Loucy (cell line): ENCODE results near the gene HEBP2.

Experiments
- H2AFZ ChIP-seq: fragments of 200-600 bp; sonication (generic); 2 replicates; pipeline ENCODE4 v1.6.0; 2016; ENCODE audit warnings: antibody characterized with exemption, mild to moderate bottlenecking, low read length, moderate library complexity
- H3F3A ChIP-seq: fragments of 200-600 bp; 2 replicates; pipeline ENCODE4 v1.6.0; 2016; ENCODE audit warnings: antibody characterized with exemption, low read depth, mild to moderate bottlenecking
- H3K27me3 ChIP-seq: fragments of 200-600 bp; sonication (generic); 2 replicates; pipeline ENCODE4 v1.6.1; 2014; ENCODE audit warnings: low read length, mild to moderate bottlenecking; ENCODE audit not compliant: insufficient read depth, poor library complexity, severe bottlenecking
- H3K36me3 ChIP-seq: fragments of 200-600 bp; sonication (generic); 2 replicates; pipeline ENCODE4 v1.6.1; 2016; ENCODE audit warnings: low read length; ENCODE audit not compliant: insufficient read depth
- H3K4me1 ChIP-seq: fragments of 200-600 bp; sonication (generic); 2 replicates; pipeline ENCODE4 v1.5.1; 2014; ENCODE audit warnings: low read length, mild to moderate bottlenecking; ENCODE audit not compliant: insufficient read depth, poor library complexity, severe bottlenecking
- H3K4me2 ChIP-seq: fragments of 200-600 bp; sonication (generic); 2 replicates; pipeline ENCODE4 v1.6.0; 2014; ENCODE audit warnings: antibody characterized with exemption, low read length, low read depth, mild to moderate bottlenecking; ENCODE audit not compliant: poor library complexity, severe bottlenecking
- H3K4me3 ChIP-seq: fragments of 200-600 bp; sonication (generic); 2 replicates; pipeline ENCODE4 v1.5.1; 2014; ENCODE audit warnings: low read length, mild to moderate bottlenecking, mixed read lengths; ENCODE audit not compliant: poor library complexity, severe bottlenecking
- H3K79me2 ChIP-seq: fragments of 200-600 bp; sonication (generic); 2 replicates; pipeline ENCODE4 v1.6.1; 2014; ENCODE audit warnings: low read length; ENCODE audit not compliant: insufficient read depth
- H3K9ac ChIP-seq: fragments of 200-600 bp; sonication (generic); 2 replicates; pipeline ENCODE4 v1.6.0; 2014; ENCODE audit warnings: mild to moderate bottlenecking, low read depth, low read length, moderate library complexity; ENCODE audit not compliant: poor library complexity, severe bottlenecking
- H3K9me2 ChIP-seq: fragments of 200-600 bp; sonication (generic); replicated peaks from 2 replicates; pipeline ENCODE4 v1.6.1; 2016; ENCODE audit warnings: low read depth, low read length, mixed read lengths
- H3K9me3 ChIP-seq: fragments of 200-600 bp; sonication (generic); 2 replicates; pipeline ENCODE4 v1.6.1; 2014; ENCODE audit warnings: mild to moderate bottlenecking, antibody characterized with exemption, low read length, low read depth; ENCODE audit not compliant: insufficient read depth
- H4K20me1 ChIP-seq: fragments of 200-600 bp; sonication (generic); 2 replicates; pipeline ENCODE4 v1.6.0; 2014; ENCODE audit warnings: antibody characterized with exemption, low read length, mild to moderate bottlenecking; ENCODE audit not compliant: insufficient read depth, poor library complexity, severe bottlenecking
- CTCF ChIP-seq: fragments of 200-600 bp; sonication (generic); conservative IDR thresholded peaks from 2 replicates; pipeline ENCODE4 v1.5.1; 2014; ENCODE audit warnings: mild to moderate bottlenecking, antibody characterized with exemption, low read length
- EZH2phosphoT487 ChIP-seq: fragments of 200-600 bp; IDR thresholded peaks from 2 replicates; pipeline ENCODE4 v1.6.1; 2018; ENCODE audit warnings: antibody characterized with exemption, mild to moderate bottlenecking, moderate library complexity, borderline replicate concordance

The HEBP2 gene

DNA sequence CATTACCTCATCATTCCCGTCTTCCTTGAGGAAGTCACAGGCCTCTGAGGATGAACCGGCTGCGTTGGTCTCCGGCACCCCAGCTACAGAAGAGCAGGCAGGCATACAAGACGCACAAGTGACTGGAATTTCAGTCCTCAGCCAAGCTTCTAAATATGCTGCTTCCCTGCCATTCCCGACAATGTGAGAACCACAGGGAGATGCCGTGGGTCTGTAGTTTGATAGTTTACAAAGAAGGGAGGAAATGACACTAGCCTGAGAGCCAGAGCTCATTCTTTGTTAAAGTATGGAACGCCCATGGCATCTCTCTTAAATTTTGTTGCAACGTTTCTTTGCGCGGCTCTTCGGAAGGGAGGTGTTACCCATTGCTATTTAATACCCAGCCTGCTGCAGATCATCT lies 25.7 kb downstream of the HEBP2 start:
- H3K9me3 ChIP-seq, result no peaks in the 10 kb centered on the region
- H4K20me1 ChIP-seq, result no peaks in the 10 kb centered on the region
- H3K9ac ChIP-seq, result no peak overlapping the region
- H2AFZ ChIP-seq, result no peak overlapping the region
- no peak overlapping the region for H3K4me2 ChIP-seq
- no peak overlapping the region for H3K4me3 ChIP-seq
- no peaks in the 10 kb centered on the region for H3K9me2 ChIP-seq
- H3K4me1 ChIP-seq, result no peaks in the 10 kb centered on the region
- no peak for TF ChIP-seq EZH2phosphoT487
- no peak for TF ChIP-seq CTCF
- no peaks in the 10 kb centered on the region for H3K79me2 ChIP-seq
- no peaks in the 10 kb centered on the region for H3K27me3 ChIP-seq
- H3K36me3 ChIP-seq, result no peaks in the 10 kb centered on the region
- H3F3A ChIP-seq, result no peaks in the 10 kb centered on the region

GRCh38 chr6:138430361-138431145 lies 26.5 kb downstream of the HEBP2 start:
- H3K27me3 ChIP-seq, result no peaks in the 10 kb centered on the region
- no peaks in the 10 kb centered on the region for H3K9me2 ChIP-seq
- TF ChIP-seq EZH2phosphoT487 (no peak), CTCF (no peak)
- no peaks in the 10 kb centered on the region for H3K36me3 ChIP-seq
- no peaks in the 10 kb centered on the region for H3K4me1 ChIP-seq
- no peak overlapping the region for H3K4me3 ChIP-seq
- H3K4me2 ChIP-seq, result no peak overlapping the region
- no peaks in the 10 kb centered on the region for H4K20me1 ChIP-seq
- no peaks in the 10 kb centered on the region for H3K79me2 ChIP-seq
- H3F3A ChIP-seq, result no peaks in the 10 kb centered on the region
- no peak overlapping the region for H3K9ac ChIP-seq
- no peaks in the 10 kb centered on the region for H3K9me3 ChIP-seq
- H2AFZ ChIP-seq, result no peak overlapping the region

DNA sequence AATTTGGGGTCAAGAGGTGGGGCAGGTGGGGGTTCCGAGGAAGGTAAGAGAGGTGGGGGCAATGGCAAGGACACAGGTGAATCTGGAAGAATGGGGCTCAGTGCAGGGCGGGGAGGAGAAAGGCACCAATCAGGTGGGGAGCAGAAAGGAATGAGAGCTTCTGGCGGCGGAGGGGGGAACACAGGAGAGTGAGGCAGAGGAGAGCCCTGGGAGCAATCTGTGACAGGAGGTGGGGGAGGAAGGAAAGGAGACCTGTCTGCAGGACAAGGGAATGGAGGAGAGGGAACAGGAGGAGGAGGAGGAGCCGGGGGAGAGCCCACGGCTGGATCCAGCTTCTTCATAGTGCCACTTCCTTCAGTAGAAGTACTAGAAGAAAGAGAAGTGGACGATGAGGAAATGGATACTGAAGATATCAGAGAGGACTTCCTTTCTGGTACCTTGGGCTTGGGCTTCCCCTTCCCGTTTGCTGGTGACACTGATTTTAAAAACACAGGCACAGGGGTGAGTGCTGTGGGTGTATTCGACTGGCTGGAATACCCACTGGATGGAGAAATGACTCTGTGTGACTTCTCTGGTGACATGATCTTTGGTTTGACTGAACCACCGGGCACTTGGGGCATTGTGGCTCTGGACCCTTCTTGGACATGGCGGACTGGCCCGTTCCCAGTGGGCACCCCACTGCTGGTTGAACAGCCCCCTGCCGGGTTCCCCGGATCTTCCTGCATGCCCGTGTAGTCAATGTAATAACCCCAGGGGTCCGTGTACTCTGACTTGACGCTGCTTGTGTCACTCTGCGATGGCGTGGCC lies 27.4 kb downstream of the HEBP2 start:
- H4K20me1 ChIP-seq, result no peaks in the 10 kb centered on the region
- H3K4me2 ChIP-seq, result no peak overlapping the region

More for the DNA sequence above, 27.4 kb downstream of the HEBP2 start:
- no peaks in the 10 kb centered on the region for H3K36me3 ChIP-seq
- no peak overlapping the region for H3K4me3 ChIP-seq
- H3F3A ChIP-seq, result no peaks in the 10 kb centered on the region
- no peak overlapping the region for H2AFZ ChIP-seq
- H3K9ac ChIP-seq, result no peak overlapping the region
- TF ChIP-seq CTCF, result no peak
- TF ChIP-seq EZH2phosphoT487, result no peak
- no peaks in the 10 kb centered on the region for H3K4me1 ChIP-seq
- H3K9me3 ChIP-seq, result no peaks in the 10 kb centered on the region
- no peaks in the 10 kb centered on the region for H3K79me2 ChIP-seq
- H3K27me3 ChIP-seq, result no peaks in the 10 kb centered on the region
- no peaks in the 10 kb centered on the region for H3K9me2 ChIP-seq
